ENCODE results near the gene LRPPRC.

Gene LRPPRC

DNA sequence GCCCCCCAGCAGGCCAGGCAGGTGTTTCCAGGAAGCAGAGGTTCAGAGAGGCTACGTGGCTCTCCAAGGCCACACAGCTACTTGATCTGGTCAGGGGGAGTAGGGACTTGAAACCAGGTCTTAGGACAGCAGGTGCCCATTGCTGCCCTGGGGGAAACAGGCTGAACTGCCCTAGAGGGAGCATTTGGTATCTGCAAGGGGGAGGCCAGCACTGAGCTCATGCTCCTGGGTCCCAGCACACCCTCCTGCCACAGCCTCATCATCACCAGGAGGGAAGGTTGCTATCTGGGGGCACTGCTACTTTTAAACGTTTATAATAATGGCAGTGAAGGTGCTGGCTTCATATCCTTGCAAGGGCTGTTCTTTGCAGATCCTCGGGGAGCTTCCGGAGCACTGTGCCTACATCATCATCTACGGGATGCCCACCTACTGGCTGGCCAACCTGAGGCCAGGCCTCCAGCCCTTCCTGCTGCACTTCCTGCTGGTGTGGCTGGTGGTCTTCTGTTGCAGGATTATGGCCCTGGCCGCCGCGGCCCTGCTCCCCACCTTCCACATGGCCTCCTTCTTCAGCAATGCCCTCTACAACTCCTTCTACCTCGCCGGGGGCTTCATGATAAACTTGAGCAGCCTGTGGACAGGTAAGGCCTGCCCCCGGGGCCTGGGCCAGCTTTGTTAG lies 120.9 kb downstream of the LRPPRC start:
- Mint-ChIP-seq H3K27ac (peak overlapping the region in 1 of 2 donors; percentile 28), H3K9me3 (no peaks in the 10 kb centered on the region), H3K27me3 (peaks cover 49% of the 10 kb centered on the region), H3K4me3 (no peak overlapping the region), H3K4me1 (peaks cover 8% of the 10 kb centered on the region)
- no peak for ATAC-seq
- no peak for DNase-seq

DNA sequence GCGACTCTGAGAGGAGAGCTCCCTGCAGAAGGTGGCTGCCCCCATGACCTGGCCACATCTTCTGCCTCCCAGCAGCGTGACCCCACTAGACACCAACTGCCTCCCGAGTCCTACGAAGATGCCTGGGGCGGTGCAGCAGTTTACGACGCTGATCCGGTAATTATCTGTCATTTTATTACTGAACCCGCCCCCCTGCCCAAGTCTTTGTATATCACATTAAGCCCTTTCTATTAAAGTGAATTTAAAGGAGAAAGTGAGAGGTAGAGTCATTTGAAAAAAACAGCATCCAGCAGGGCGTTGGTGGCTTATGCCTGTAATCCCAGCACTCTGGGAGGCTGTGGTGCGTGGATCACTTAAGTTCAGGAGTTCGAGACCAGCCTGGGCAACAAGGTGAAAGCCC lies 123.6 kb downstream of the LRPPRC start:
- H3K27me3 Mint-ChIP-seq, result peaks cover 76% of the 10 kb centered on the region
- no peak for DNase-seq
- H3K4me3 Mint-ChIP-seq, result no peak overlapping the region
- ATAC-seq, result no peak
- H3K27ac Mint-ChIP-seq, result no peak overlapping the region
- H3K4me1 Mint-ChIP-seq, result no peaks in the 10 kb centered on the region
- no peaks in the 10 kb centered on the region for H3K9me3 Mint-ChIP-seq

DNA sequence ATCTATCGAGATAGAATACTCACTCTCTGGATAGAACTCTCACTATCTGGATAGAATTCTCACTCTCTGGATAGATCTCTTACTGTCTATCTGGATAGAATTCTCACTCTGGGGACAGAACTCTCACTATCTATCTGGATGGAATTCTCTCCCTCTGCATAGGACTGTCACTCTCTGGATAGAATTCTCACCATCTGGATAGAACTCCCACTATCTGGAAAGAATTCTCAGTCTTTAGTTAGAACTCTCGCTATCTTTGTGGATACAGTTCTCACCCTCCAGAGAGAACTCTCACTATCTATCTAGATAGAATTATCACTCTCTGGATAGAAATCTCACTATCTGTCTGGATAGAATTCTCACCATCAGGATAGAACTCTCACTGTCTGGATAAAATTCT lies 140.5 kb downstream of the LRPPRC start:
- Mint-ChIP-seq H3K4me3 (no peak overlapping the region), H3K27me3 (peaks cover 75% of the 10 kb centered on the region), H3K27ac (no peak overlapping the region), H3K9me3 (no peaks in the 10 kb centered on the region), H3K4me1 (no peaks in the 10 kb centered on the region)
- DNase-seq, result no peak
- ATAC-seq, result no peak

DNA sequence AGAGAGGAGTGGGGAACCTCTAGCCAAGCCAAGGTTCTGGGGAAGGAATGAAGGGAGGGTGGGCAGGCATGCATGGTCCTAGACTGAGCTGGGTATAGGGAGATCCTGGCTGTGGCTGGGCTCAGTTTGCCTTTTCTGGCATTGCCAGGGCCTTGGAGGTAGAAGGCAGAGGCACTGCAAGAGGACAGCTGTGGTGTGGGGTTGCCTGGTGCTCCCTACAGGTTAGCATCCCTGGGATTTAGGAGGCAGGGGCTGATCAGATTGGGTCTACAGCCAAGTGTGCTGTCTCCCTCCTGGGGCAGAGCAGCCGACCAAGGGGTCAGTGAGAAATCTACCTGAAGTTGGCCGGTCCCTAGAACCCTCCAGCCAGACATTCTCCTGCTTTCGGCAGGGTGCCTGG lies 141.1 kb downstream of the LRPPRC start:
- ATAC-seq (no peak), DNase-seq (no peak)
- Mint-ChIP-seq H3K27ac (no peak overlapping the region), H3K27me3 (peaks cover 69% of the 10 kb centered on the region), H3K4me3 (no peak overlapping the region), H3K4me1 (no peaks in the 10 kb centered on the region), H3K9me3 (no peaks in the 10 kb centered on the region)

- Mint-ChIP-seq H3K4me1 (no peaks in the 10 kb centered on the region), H3K27ac (peak overlapping the region in 1 of 2 donors; percentile 8), H3K27me3 (peaks cover 56% of the 10 kb centered on the region)
Measured at GRCh38 chr2:43853141-43854081, 142.4 kb downstream of the LRPPRC start.

GRCh38 chr2:43852196-43852730 lies 143.5 kb downstream of the LRPPRC start:
- ATAC-seq (peak; percentile 23), DNase-seq (no peak)
- Mint-ChIP-seq H3K4me1 (no peaks in the 10 kb centered on the region), H3K9me3 (no peaks in the 10 kb centered on the region), H3K27ac (no peak overlapping the region), H3K27me3 (peaks cover 45% of the 10 kb centered on the region), H3K4me3 (no peak overlapping the region)

More at GRCh38 chr2:43853141-43854081, 142.4 kb downstream of the LRPPRC start:
- Mint-ChIP-seq H3K9me3 (no peaks in the 10 kb centered on the region), H3K4me3 (no peak overlapping the region)
- DNase-seq (no peak), ATAC-seq (no peak)

DNA sequence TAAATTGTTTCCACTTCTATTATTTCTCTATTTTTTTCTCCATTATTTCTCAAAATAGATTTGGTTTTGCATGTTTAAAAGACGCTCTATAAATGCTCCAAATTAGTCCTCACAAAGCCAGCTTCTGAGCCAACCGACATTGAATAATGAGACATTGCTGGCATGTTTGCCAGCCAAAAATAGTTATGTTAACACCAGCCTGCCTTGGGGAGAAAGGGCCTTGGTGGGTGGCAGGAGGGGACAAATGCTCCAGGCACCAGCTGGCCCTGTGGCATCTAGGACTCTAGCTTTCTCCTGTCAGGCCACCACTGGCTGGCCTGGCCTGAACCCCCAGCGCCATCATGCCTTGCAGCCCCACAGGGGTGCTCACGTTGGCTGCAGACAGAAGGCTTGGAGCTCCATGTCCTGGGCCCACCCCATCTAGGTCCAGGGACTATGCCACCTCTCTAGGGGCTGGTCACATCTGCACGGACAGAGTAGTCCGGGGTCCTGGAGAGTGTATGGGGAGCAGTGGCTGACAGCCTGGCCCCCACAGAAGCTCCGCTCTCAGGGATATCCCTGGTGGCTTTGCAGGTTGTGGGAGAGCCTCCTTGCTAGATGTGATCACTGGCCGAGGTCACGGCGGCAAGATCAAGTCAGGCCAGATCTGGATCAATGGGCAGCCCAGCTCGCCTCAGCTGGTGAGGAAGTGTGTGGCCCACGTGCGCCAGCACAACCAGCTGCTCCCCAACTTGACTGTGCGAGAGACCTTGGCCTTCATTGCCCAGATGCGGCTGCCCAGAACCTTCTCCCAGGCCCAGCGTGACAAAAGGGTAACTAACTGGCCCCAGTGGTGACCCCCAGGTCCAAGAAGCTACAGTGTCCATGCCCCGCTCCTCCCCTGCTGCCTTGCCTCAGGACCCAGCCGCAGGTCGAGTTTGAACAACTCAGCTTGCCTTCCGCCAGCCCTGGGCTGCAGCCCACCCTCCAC lies 144.5 kb downstream of the LRPPRC start:
- Mint-ChIP-seq H3K4me3 (no peak overlapping the region), H3K27ac (no peak overlapping the region), H3K27me3 (peaks cover 35% of the 10 kb centered on the region), H3K4me1 (no peaks in the 10 kb centered on the region), H3K9me3 (no peaks in the 10 kb centered on the region)
- DNase-seq (no peak), ATAC-seq (no peak)

GRCh38 chr2:43848214-43848613 lies 147.6 kb downstream of the LRPPRC start:
- H3K4me3 Mint-ChIP-seq, result no peak overlapping the region
- peaks cover 16% of the 10 kb centered on the region for H3K27me3 Mint-ChIP-seq
- H3K4me1 Mint-ChIP-seq, result no peaks in the 10 kb centered on the region
- no peaks in the 10 kb centered on the region for H3K9me3 Mint-ChIP-seq
- no peak for ATAC-seq
- H3K27ac Mint-ChIP-seq, result no peak overlapping the region
- DNase-seq, result no peak

DNA sequence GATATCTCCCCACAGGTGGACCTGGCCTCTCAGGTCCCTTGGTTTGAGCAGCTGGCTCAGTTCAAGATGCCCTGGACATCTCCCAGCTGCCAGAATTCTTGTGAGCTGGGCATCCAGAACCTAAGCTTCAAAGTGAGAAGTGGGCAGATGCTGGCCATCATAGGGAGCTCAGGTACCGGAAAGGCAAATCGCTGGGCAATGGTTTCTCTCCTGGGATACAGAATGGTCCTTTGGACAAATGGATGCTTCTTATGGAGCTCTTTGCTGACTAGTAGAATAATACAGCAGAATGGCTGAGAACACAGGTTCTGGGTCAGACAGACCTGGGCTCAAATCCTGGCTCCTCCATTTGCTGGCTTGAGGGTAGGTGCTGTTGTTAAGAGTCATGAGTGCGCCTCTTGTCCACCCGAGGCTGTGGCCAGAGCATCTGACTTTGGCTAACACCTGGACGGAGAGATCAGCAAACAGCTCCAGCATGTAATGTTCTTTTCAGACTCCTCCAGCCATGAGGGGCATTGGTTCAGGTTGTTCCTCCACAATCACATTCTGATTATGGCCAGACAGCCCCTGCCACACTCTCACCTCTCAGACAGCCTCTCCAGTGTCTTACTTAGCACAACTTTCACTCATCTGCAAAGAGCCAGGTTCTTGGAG lies 149.5 kb downstream of the LRPPRC start:
- no peak for ATAC-seq

GRCh38 chr2:43845181-43845580 lies 150.6 kb downstream of the LRPPRC start:
- ATAC-seq, result no peak
- no peak for DNase-seq
- Mint-ChIP-seq H3K27ac (no peak overlapping the region), H3K4me1 (no peaks in the 10 kb centered on the region), H3K9me3 (no peaks in the 10 kb centered on the region), H3K27me3 (peaks cover under 1% of the 10 kb centered on the region), H3K4me3 (no peak overlapping the region)

More for the DNA sequence above, 149.5 kb downstream of the LRPPRC start:
- Mint-ChIP-seq H3K4me3 (no peak overlapping the region), H3K27ac (peak overlapping the region in 1 of 2 donors; percentile 13), H3K27me3 (peaks cover 4% of the 10 kb centered on the region), H3K9me3 (no peaks in the 10 kb centered on the region), H3K4me1 (no peaks in the 10 kb centered on the region)
- DNase-seq, result no peak

DNA sequence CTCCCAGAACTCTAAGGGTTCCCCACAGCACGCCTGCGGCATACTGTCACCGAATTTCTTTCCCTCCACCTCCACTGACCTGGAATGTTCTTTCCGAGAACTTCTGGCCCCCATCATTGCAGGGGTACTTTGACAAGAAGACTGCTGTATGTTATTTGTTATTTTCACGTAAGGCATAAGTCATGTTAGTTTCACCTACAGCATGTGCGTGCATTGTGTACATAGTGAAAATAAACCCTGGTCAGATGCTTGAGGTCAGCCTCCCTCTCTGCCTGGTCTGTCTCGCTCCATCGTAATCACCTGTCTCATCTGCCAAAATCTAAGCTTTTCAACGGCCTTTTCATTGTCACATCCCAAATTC lies 152.9 kb downstream of the LRPPRC start:
- Mint-ChIP-seq H3K9me3 (no peaks in the 10 kb centered on the region), H3K4me1 (no peaks in the 10 kb centered on the region), H3K27me3 (peaks cover 7% of the 10 kb centered on the region), H3K27ac (no peak overlapping the region), H3K4me3 (no peak overlapping the region)
- DNase-seq (no peak), ATAC-seq (no peak)

DNA sequence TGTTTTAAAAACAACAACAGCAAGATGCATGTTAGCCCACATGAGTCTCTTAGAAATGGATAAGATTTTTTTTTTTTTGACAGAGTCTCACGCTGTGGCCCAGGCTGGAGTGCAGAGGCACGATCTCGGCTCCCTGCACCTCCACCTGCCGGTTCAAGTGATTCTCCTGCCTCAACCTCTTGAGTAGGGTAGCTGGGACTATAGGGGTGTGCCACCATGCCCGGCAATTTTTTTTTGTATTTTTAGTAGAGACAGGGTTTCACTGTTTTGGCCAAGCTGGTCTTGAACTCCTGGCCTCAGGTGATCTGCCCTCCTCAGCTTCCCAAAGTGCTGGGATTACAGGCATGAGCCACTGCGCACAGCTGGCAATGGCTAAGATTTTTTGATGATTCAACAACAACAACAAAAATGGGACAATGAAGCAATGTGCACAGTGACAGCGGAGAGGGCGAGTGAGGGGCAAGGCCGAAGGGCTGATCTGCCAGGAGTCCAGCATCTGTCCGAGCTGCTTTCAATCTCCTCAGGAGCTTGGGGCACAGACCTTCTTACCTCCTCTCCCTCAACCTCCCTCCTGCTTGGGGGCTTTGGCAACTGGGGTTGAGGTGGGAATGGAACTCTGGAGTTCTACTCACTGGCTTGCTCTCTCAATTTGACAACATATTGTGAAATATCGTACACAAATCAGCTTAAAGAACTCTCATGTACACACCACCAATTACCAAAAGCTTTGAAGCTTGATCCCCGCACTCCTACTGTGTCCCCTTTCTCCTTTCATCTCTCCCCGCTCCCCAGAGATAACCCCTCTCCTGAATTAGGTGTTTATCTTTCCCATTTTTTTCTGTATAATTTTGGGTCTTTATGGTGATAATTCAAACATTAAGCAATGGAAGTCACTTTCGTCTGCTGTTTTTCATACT lies 153.6 kb downstream of the LRPPRC start:
- no peaks in the 10 kb centered on the region for H3K9me3 Mint-ChIP-seq

GRCh38 chr2:43840965-43841364 lies 154.8 kb downstream of the LRPPRC start:
- DNase-seq (no peak), ATAC-seq (no peak)
- no peak overlapping the region for H3K4me3 Mint-ChIP-seq
- H3K9me3 Mint-ChIP-seq, result no peaks in the 10 kb centered on the region
- H3K27me3 Mint-ChIP-seq, result peaks cover 7% of the 10 kb centered on the region
- H3K4me1 Mint-ChIP-seq, result no peaks in the 10 kb centered on the region
- no peak overlapping the region for H3K27ac Mint-ChIP-seq

More for the DNA sequence above, 153.6 kb downstream of the LRPPRC start:
- H3K4me3 Mint-ChIP-seq, result no peak overlapping the region
- no peak for ATAC-seq
- no peak for DNase-seq
- peaks cover 7% of the 10 kb centered on the region for H3K27me3 Mint-ChIP-seq
- no peaks in the 10 kb centered on the region for H3K4me1 Mint-ChIP-seq
- no peak overlapping the region for H3K27ac Mint-ChIP-seq

Measured in stimulated activated naive CD8-positive, alpha-beta T cell treated with anti-CD3 and anti-CD28 coated beads, Interleukin-15, amount 100 ng/mL, for 72 hours (primary cell).